Measurements from ENCODE around the gene ZNF329.

DNA sequence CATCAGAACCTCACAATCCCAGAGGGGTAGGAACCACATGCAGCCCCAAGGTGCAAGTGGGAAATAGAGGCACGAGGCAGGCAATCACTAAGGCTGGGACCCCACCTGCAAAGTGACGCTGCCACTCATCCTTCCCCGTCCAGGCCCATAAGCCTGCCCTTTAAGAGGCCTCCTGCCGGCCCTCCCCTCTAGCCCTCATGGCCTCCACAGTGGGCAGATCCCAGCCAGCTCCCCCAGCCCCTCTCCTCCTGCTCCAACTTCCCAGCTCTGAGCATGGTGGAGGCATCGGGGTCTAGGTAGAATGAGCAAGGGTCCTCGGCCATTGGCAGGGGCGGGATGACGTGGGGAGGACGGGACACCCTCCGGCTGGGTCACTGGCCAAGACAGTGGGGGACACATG, 55.3 kb downstream of the ZNF329 start:
- TF ChIP-seq KDM5A (IDR thresholded peaks at IDR 0.05; ENCODE audit: low read length) (no peak), SP2 (IDR thresholded peaks at IDR 0.05; ENCODE audit: low read length) (no peak), ATF2 (IDR thresholded peaks at IDR 0.05; ENCODE audit: low read length) (no peak), SP1 (IDR thresholded peaks at IDR 0.05; ENCODE audit: low read depth, low read length) (no peak)
- TF ChIP-seq, protein P1, sequence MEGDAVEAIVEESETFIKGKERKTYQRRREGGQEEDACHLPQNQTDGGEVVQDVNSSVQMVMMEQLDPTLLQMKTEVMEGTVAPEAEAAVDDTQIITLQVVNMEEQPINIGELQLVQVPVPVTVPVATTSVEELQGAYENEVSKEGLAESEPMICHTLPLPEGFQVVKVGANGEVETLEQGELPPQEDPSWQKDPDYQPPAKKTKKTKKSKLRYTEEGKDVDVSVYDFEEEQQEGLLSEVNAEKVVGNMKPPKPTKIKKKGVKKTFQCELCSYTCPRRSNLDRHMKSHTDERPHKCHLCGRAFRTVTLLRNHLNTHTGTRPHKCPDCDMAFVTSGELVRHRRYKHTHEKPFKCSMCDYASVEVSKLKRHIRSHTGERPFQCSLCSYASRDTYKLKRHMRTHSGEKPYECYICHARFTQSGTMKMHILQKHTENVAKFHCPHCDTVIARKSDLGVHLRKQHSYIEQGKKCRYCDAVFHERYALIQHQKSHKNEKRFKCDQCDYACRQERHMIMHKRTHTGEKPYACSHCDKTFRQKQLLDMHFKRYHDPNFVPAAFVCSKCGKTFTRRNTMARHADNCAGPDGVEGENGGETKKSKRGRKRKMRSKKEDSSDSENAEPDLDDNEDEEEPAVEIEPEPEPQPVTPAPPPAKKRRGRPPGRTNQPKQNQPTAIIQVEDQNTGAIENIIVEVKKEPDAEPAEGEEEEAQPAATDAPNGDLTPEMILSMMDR (IDR thresholded peaks at IDR 0.05; ENCODE audit: control extremely low read depth in 1 of 3, insufficient read depth in 1 of 3, low read depth in 1 of 3, low read length in 3 of 3) = no peak
